DMS 273 (cell line): ENCODE data around the gene ANAPC13.

Experiments used
- DNase-seq: peaks from one replicate; lab custom pipeline; 2025; ENCODE audit not compliant: unreplicated experiment; lab: John Stamatoyannopoulos, UW

Gene ANAPC13

DNA sequence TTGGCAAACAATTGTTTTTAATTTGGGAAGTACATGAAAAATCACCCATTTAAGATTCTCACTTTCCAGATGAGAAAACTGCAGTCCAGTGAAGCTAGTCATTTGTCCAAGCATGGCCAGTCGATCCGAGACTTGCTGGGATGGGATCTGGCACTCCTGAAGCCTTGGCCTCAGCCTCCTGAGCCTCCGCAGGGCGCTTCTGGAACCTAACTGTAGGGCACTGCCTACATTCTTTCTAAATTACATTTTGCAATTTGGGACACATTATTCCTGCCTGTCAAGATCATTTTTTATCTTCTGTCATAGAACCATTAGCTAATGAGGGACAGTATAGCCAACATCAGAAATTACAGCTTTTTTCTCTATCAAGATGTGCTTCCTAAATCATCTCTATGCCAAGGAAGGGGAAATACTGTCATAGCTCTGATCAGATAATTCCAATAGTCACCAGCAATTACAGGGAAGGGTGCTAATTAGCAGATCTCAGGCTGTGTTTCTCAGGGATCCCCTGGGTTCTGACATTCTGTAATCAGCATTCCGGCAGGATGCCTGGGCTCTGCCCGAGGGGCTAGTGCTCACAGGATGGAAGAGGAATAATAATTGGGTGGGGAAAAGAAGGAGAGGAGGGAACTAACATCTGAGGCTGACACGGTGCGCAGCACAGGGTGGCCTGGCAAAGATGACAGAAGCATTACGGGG is 28.3 kb downstream of the ANAPC13 start:
- DNase-seq: no peak

DNA sequence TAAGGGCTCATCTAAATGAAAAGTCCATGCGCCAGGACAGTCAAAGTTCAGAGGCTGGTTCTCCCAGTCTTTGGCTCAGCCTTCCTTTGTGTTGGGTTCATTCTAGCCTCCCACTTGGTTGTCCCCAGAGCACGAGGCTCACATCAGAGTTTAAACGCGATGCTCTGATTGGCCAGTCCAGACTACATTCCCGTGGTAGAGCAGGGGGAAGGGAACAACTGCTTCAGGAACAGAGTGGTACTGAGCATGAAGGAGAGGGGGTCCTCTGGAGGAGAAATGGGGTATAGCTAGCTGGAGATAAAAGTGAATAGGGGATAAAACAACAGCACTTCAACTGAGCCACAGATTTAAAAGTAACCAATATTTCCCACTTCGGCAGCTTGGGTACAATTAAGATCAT is 32.2 kb downstream of the ANAPC13 start:
- peak; percentile 50 for DNase-seq

DNA sequence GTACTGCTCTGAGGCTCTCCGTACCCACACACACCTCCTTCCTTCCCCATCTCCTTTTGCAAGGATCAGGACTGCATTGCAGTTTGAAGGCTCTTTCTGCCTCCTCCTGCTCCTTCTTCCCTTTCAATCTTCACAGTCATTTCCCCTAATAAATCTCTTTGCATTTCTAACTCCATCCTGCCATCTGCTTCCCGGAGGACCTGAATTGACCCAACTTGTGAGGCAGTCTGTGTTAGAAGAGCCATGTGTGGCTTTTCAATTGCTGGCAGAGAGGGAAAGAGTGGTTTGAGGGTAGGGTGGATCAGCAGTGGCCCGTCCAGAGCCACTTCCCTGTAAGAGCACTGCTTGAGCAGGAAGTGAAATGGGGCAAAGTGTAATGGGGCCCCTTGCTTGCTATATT is 35.8 kb downstream of the ANAPC13 start:
- DNase-seq: peak; percentile 81

DNA sequence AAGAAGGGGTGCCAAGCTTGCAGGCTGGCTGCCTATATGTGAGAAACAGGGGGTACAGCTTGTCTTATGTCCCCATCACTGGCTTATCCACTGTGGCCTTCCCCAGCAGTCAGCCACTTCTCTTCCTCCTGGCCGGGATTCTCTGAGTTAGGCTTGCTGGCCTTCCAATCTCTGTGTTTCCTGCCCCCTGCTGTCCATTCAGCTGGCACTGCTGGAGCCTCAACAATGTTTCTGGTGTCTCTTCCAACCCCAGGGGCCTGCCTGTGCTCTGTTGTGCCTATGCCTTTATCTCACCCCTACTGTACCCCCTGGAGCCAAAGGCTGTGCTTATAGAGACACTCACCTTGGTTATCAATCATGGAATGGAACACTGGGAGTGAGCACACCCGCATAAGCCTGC is 36.5 kb downstream of the ANAPC13 start:
- DNase-seq: peak; percentile 77

DNA sequence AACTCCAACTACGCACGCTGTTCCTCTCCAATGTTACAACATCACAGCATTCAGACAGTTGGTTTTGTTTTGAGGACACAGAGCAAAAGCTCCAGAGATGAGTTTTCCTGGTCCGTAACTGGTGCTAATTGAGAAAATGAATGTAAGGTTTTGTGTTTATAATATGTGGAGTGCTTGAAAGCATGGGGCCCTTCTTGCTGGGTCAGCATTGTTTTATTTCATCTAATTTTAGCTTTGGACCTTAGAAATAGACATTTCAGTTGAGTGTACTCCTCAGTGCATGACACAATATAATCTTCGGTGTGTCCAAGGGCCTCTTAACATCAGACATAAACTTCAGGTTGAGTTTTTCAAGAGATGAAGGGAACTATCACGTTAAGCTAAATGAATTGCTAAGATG is 37.1 kb downstream of the ANAPC13 start:
- no peak for DNase-seq

DNA sequence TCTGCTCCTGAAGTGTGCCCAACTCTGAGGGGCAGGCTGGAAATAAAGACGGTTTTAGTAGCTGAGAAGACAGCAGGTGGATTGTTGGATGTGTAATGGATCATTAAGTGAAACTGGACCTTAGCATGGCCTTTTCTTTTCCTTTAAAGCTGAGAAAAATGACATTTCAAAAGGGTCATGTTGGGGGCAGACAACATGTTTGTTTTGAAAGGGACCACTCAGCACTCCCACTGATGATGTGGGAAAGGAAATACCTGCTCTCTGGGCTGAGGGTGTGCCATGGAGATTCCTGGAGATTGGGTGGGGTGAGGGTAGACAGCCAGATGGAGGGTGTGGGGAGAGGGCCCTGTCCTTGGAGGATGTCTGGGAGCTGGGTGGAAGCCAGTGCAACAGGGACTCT is 38.4 kb downstream of the ANAPC13 start:
- DNase-seq: no peak

DNA sequence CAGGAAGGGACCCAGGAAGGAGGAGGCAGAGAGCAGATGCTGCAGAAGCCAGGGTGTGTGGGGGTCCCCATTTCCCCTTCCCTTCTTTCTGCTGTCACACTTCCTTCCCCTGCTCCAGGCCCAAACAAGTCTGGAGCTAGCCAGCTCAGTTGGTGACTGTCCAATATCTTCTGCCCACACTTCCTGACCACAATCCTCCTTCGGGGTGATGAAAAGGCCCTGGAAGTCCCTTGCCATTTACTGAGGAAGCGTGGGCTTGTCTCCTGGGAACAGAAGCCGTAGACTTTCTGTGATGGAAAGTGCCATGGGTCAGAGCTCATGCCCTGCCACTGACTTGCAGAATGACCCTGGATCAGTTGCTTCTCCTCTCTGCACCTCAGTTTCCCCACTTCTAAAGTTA is 39.0 kb downstream of the ANAPC13 start:
- DNase-seq: no peak

DNA sequence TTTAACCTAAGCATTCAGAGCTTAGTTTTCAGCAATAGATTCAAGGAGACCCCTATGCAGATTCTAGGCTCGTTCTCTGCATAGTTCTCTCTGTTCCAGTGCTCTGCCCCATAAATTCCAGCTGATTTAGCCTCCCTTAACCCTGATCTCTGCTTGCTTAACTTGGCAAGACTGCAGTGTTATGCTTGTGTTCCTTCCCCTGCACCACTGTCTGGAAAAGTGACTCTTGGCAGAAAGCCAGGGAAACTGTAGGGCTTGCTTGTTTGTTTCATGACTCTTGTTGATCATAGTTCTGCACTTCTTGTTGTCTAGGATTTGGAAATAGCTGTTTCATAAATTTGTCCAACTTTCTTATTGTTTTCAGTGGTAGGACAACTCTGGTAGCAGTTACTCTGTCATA is 40.1 kb downstream of the ANAPC13 start:
- DNase-seq: peak; percentile 57

DNA sequence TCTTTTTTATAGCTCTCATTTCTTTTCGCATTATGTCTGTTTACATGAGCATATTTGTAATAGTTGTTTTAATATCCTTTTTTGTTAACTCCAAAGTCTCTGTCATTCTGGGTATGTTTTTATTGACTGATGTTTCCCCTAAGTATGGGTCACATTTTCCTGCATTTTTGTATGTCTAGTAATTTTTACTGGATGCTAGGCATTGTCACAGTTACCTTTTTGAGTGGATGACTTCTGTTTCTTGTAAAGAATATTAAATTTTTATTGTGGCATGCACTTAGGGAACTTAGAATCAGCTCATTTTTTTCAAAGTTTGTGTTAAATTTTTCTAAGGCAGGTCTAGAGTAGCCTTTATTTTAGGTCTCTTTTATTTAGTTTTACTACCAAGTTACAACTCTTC is 40.7 kb downstream of the ANAPC13 start:
- DNase-seq: no peak

DNA sequence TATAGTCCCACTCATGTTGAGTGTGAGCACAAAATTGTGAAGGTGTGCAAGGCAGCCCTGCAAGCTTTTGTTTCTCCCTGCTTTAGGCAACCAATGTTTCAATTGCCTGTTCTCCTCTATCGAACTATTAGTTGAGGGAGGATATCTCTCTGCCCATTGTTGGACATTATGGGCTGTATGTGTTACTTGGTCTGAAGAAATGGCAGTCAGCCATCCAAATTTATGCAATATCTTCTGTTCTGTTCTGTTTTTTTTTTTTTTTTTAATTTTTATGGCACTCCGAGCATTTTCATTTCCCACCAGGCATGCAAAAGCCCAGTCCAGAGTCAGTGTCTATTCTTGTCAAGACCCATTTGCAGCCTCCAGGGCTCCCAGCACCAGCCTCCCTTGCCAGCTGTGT is 44.0 kb downstream of the ANAPC13 start:
- DNase-seq: no peak

DNA sequence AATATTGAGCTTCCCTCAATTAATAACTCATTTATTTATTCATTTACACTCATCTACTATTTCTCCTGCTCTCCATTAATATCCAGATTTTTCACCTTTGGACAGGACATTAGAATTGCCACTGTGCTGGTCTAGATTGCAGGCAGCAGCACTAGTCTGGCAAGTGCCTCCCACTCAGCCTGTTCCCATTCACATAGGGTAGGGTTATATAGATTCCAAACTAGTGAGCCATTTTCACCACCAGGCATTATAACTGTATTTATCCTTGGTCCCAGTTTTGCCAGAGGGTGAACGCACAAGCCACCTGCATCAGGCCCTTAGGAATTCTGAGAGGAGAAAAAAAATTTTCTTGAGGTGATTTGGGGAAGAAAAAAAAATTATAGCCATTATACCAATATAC is 44.5 kb downstream of the ANAPC13 start:
- no peak for DNase-seq

DNA sequence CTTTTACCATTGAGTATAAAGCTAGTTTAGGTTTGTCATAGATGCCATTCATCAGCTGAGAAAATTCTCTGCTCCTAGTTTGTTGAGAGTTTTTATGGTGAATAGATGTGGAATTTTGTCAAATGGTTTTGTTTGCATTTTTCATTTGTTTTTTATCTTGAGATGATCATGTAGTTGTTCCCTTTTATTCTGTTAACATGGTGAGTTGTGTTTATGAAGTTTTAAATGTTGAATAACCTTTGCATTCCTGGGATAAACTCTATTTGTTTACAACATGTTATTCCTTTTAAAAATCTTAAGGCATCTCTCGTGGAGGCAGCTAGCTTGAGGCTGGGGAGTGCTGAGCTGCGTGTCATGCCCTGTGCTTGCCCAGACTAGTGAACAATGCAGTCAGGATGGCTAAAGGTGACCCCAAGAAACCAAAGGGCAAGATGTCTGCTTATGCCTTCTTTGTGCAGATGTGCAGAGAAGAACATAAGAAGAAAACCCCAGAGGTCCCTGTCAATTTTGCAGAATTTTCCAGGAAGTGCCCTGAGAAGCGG is 48.5 kb downstream of the ANAPC13 start:
- no peak for DNase-seq

DNA sequence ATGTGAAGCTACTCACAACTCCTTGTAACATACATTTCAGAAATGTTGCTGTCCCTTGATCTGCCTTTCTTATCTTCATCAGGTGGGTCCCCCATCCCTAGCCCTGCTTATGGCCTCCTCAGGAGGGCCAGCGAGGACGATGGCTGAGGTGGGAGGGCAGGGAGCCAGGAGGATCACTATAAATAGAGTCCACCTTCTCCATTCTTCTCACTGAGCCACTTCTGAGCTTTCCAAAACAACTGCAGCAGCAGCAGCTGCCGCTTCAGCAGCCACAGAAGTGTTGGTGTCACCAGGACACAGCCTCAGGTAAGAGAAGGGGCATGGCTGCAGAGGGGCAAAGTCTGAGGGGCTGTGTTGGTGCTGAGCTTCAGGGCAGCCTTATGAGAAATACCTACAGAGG is 53.5 kb downstream of the ANAPC13 start:
- no peak for DNase-seq

DNA sequence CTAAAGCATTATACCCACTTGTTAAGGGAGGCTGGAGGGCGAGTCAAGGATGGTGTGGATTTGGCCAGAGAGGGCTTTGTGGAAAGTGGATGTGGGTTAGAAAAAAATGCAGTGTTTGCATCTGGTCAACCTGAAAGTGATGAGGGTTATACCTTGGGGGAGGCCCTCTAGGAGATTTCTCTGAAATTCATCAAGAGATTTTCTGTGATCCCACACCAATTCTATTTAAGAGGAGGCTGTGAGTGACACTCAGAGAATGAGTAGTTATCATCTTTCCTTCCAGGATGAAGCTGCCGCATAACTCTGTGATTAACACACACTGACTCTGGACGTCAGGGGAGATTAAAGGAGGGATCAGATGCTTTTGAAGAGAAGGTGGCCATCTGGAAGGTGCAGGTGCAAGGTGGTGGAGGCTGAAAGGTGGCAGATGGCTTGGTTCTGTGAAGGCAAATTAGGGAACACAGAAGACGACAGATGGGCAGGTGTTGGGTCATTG is 54.8 kb downstream of the ANAPC13 start:
- DNase-seq: peak; percentile 92

DNA sequence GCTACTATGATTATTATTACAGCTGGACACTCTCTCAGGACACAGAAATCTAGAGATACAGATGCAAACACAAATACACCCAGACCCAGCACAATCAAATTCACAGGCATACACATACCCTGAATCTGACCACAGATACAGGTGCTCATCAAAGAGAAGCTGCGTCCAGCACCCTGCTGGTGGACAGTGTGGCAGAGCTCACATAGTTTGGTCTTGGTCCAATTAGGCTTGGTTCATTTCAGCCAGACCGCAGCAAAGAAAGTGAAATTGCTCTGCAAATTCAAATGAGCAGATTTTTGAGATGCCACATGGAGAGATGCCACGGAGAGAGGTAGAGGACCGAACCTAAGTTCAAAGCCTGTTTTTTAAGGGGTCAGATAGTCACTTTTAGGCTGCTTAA is 55.6 kb downstream of the ANAPC13 start:
- no peak for DNase-seq

DNA sequence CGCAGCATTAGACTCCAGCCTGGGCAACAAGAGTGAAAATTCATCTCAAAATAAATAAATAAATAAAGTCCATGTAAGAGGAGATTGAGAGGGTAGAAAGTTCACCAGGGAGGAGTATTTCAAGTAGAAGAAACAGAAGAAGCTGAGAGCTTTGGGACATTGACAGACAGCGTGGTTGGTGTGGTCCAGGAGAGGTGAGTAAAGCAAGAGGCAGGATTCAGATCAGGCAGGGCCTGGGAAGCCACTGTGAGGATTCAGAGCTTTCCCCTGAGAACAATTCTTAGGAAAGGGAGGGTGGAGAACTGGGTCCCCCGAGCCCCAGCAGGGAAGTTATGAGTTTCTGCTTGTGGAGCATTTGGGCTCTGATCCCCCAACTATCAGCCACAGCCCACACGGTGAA is 57.4 kb downstream of the ANAPC13 start:
- no peak for DNase-seq
